ENCODE data around the gene NFYA.

DNA sequence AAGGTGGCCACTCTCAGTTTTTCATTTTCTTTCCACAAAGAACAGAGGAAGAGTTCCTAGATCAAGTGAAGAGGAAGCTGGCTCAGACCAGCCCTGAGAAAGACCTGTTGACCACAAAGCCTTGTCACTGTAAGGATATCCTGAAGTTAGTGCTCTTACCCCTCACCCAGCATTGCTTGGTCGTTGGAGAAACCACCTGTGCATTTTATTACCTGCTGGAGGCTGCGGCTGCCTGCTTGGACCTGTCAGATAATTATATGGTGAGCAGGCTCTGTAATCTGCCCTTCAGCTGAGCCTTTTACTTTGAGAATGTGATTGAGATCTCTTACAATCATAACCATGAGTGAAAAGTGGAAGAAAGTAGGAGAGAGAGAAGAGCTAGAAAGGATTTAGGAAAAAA lies 59.5 kb downstream of the NFYA start:
- TF ChIP-seq CTCF (IDR thresholded peaks at IDR 0.05) (no peak), POLR2A (IDR thresholded peaks at IDR 0.05) (no peak)
